Suprapubic skin (tissue), 3 donors: ENCODE data around the gene PLAGL1.

Experiments
- CTCF ChIP-seq, 2 donors: fragments of 200-600 bp in 1 of 2; fragments of 450-650 bp in 1 of 2; sonication (generic) in 1 of 2; IDR thresholded peaks; one replicate each; pipeline ENCODE4 v1.5.1; 2016 to 2019; ENCODE audit warnings: antibody characterized with exemption in 2 of 2, mild to moderate bottlenecking in 1 of 2, moderate library complexity in 1 of 2
- EP300 ChIP-seq: sonication (generic); formaldehyde crosslinking; IDR thresholded peaks from one replicate; pipeline ENCODE4 v1.6.1; 2017; ENCODE audit warnings: antibody characterized with exemption
- POLR2A ChIP-seq, 2 donors: fragments of 450-650 bp; IDR thresholded peaks; one replicate each; pipeline ENCODE4 v1.6.1; 2017; ENCODE audit warnings: antibody characterized with exemption in 2 of 2, mild to moderate bottlenecking in 2 of 2, moderate library complexity in 2 of 2

GRCh38 chr6:143952060-143952778 is 55.8 kb downstream of the PLAGL1 start:
- TF ChIP-seq POLR2A (IDR thresholded peaks at IDR 0.05) (no peak), EP300 (no peak), CTCF (IDR thresholded peaks at IDR 0.05) (no peak)
